ENCODE measurements around the gene MAPK1. TPM values are rescaled to one million over a fixed set of nuclear protein-coding genes. Genes with fewer than 3 reads are reported as not detected.

Gene MAPK1
- total and polyA plus RNA-seq, 9 of the 15 experiments (the other 6 are each of a cell fraction or from before 2014, with no cell fraction given) = 46.3 to 575 (median 283) TPM

DNA sequence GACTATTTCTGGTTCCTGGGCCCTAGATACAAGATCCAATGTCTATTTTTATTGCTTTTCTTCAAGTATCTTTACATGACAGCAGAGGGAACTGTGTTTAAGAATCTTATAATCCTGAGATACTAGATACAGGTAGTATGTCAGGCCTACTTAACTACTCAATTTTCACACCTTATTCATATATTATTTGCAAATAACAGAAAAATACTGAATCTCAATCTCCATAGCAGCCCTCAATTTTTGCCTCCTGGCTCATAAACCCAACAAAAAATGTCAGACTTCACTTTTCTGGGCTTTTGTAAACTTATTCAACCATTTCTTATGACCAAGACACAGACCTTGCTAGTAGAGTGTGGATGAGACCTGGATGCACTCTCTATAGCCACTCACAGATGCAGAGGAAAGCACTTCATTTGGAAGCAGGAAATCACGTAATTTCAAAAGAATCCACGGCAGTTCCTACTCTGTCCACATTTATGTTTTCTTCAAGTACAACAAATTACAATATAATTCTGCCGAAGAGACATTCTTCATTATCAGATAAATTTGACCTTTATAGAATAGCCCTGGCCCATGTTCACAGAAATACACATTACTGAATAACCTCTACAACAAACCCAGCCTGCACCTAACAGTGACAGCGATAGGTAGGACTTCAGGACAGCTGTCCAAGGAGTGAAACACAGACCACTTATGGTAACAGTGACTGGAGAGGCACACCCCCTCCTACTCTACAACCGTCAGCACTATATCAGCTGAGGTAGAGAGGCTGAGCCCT, 69.8 kb downstream of the MAPK1 start (continued):
- TF ChIP-seq RBM22 (IDR thresholded peaks at IDR 0.05; ENCODE audit: low read depth, low read length, poor library complexity, severe bottlenecking) (peak; percentile 75), GATA2 (CRISPR knock-in tag; IDR thresholded peaks at IDR 0.05) (0 out of 2 replicates have a peak, but pooled peaks have one; percentile 6), TEAD4 (IDR thresholded peaks at IDR 0.05; ENCODE audit: low read length) (no peak), TEAD4 (CRISPR knock-in tag; IDR thresholded peaks at IDR 0.05; ENCODE audit: borderline replicate concordance) (peak; percentile 79; the same call in 1 of the 2 replicates), TGIF2 (CRISPR knock-in tag; IDR thresholded peaks at IDR 0.05) (peak; percentile 92), CEBPG (CRISPR knock-in tag; IDR thresholded peaks at IDR 0.05) (0 out of 2 replicates have a peak, but pooled peaks have one; percentile 36), CEBPG (tag; conservative IDR thresholded peaks at IDR 0.05 in 1 of 2, IDR thresholded peaks at IDR 0.05 in 1 of 2) (no peak), ZNF143 (CRISPR knock-in tag; IDR thresholded peaks at IDR 0.05) (0 out of 2 replicates have a peak, but pooled peaks have one; percentile 42), L3MBTL2 (IDR thresholded peaks at IDR 0.05) (no peak), POLR2H (tag; IDR thresholded peaks at IDR 0.05; ENCODE audit: low read depth) (peak; percentile 62), CUX1 (CRISPR knock-in tag; IDR thresholded peaks at IDR 0.05) (no peak)
- TF ChIP-seq, protein P1, sequence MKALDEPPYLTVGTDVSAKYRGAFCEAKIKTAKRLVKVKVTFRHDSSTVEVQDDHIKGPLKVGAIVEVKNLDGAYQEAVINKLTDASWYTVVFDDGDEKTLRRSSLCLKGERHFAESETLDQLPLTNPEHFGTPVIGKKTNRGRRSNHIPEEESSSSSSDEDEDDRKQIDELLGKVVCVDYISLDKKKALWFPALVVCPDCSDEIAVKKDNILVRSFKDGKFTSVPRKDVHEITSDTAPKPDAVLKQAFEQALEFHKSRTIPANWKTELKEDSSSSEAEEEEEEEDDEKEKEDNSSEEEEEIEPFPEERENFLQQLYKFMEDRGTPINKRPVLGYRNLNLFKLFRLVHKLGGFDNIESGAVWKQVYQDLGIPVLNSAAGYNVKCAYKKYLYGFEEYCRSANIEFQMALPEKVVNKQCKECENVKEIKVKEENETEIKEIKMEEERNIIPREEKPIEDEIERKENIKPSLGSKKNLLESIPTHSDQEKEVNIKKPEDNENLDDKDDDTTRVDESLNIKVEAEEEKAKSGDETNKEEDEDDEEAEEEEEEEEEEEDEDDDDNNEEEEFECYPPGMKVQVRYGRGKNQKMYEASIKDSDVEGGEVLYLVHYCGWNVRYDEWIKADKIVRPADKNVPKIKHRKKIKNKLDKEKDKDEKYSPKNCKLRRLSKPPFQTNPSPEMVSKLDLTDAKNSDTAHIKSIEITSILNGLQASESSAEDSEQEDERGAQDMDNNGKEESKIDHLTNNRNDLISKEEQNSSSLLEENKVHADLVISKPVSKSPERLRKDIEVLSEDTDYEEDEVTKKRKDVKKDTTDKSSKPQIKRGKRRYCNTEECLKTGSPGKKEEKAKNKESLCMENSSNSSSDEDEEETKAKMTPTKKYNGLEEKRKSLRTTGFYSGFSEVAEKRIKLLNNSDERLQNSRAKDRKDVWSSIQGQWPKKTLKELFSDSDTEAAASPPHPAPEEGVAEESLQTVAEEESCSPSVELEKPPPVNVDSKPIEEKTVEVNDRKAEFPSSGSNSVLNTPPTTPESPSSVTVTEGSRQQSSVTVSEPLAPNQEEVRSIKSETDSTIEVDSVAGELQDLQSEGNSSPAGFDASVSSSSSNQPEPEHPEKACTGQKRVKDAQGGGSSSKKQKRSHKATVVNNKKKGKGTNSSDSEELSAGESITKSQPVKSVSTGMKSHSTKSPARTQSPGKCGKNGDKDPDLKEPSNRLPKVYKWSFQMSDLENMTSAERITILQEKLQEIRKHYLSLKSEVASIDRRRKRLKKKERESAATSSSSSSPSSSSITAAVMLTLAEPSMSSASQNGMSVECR (CRISPR knock-in tag; IDR thresholded peaks at IDR 0.05) = peak; percentile 45; the same call in 1 of the 2 replicates
- TF ChIP-seq, protein P2, sequence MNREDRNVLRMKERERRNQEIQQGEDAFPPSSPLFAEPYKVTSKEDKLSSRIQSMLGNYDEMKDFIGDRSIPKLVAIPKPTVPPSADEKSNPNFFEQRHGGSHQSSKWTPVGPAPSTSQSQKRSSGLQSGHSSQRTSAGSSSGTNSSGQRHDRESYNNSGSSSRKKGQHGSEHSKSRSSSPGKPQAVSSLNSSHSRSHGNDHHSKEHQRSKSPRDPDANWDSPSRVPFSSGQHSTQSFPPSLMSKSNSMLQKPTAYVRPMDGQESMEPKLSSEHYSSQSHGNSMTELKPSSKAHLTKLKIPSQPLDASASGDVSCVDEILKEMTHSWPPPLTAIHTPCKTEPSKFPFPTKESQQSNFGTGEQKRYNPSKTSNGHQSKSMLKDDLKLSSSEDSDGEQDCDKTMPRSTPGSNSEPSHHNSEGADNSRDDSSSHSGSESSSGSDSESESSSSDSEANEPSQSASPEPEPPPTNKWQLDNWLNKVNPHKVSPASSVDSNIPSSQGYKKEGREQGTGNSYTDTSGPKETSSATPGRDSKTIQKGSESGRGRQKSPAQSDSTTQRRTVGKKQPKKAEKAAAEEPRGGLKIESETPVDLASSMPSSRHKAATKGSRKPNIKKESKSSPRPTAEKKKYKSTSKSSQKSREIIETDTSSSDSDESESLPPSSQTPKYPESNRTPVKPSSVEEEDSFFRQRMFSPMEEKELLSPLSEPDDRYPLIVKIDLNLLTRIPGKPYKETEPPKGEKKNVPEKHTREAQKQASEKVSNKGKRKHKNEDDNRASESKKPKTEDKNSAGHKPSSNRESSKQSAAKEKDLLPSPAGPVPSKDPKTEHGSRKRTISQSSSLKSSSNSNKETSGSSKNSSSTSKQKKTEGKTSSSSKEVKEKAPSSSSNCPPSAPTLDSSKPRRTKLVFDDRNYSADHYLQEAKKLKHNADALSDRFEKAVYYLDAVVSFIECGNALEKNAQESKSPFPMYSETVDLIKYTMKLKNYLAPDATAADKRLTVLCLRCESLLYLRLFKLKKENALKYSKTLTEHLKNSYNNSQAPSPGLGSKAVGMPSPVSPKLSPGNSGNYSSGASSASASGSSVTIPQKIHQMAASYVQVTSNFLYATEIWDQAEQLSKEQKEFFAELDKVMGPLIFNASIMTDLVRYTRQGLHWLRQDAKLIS (CRISPR knock-in tag; IDR thresholded peaks at IDR 0.05) = 0 out of 2 replicates have a peak, but pooled peaks have one; percentile 54
